ENCODE results near the gene EIF3D. TPM values are rescaled to one million over a fixed set of nuclear protein-coding genes. Genes with fewer than 3 reads are reported as not detected.

EIF3D gene
- total and polyA plus RNA-seq, 2 of the 8 experiments (the other 6 are each of a cell fraction or from before 2014, with no cell fraction given), result 195 to 408 TPM

DNA sequence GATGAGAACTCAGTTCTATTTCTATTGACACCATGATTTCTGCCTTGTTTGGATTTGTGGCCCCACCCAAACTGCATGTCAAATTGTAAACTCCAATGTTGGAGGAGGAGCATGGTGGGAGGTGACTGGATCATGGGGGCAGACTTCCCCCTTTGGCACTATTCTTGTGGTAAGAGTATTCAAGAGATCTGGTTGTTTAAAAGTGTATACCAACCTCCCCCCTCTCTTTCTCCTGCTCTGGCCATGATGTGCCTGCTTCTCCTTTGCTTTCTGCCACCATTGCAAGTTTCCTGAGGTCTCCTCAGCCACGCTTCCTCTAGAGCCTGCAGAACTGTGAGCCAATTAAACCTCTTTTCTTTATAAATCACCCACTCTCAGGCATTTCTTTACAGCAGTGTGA is 14.2 kb downstream of the EIF3D start:
- ChIA-PET POLR2A (ENCODE audit: partially characterized antibody) (interaction anchor here (1.4 kb wide), 1 partner anchor 13 kb away, joined by 4 read pairs; no protein-coding TSS in a partner anchor), CTCF (ENCODE audit: partially characterized antibody) (interaction anchor here (1.1 to 1.5 kb wide), 2 partner anchors 16 to 259 kb away, joined by 3 to 4 read pairs; no protein-coding TSS in a partner anchor)
- Histone ChIP-seq H4K20me1 (replicated peaks in 1 of 2; ENCODE audit: control insufficient read depth in 1 of 2, insufficient read depth in 2 of 2, low read length in 2 of 2) (peaks cover 3 to 24% of the 10 kb centered on the region in 2 experiments), H3K27ac (ENCODE audit: low read depth, low read length) (no peak overlapping the region), H2BK120ac (replicated peaks; ENCODE audit: low read depth, low read length) (no peak overlapping the region), H4K91ac (replicated peaks; ENCODE audit: insufficient read length, low read length) (no peak overlapping the region), H4K8ac (ENCODE audit: extremely low read depth, insufficient read depth, low read length) (no peak overlapping the region), H3K79me1 (ENCODE audit: low read depth, low read length) (no peaks in the 10 kb centered on the region; the same call in 1 of the 2 replicates), H4K5ac (ENCODE audit: insufficient read length, low read depth, low read length) (no peak overlapping the region), H3K56ac (replicated peaks; ENCODE audit: insufficient read length, low read depth, low read length) (no peak overlapping the region), H3K4ac (replicated peaks; ENCODE audit: insufficient read length, low read depth, low read length) (no peak overlapping the region), H2AFZ (ENCODE audit: low read length) (no peak overlapping the region), H3K27me3 (replicated peaks in 1 of 4; ENCODE audit: control insufficient read depth in 3 of 4, extremely low read depth in 1 of 4, insufficient read depth in 3 of 4, low read length in 3 of 4) (no peaks in the 10 kb centered on the region), H3K23me2 (ENCODE audit: low read depth, low read length) (no peaks in the 10 kb centered on the region), H3K18ac (ENCODE audit: extremely low read depth, low read length) (no peak overlapping the region), H2BK20ac (ENCODE audit: low read length) (no peak overlapping the region), H3K9ac (replicated peaks in 1 of 4; ENCODE audit: extremely low read depth in 1 of 4, low read depth in 3 of 4, low read length in 3 of 4) (no peak overlapping the region), H3K4me2 (ENCODE audit: insufficient read depth in 1 of 2, low read depth in 2 of 2, low read length in 2 of 2) (no peak overlapping the region), H3K79me2 (ENCODE audit: control insufficient read depth in 1 of 2, insufficient read depth in 2 of 2, low read length in 2 of 2) (no peaks in the 10 kb centered on the region), H3K4me1 (replicated peaks in 1 of 4; ENCODE audit: control insufficient read depth in 3 of 4, insufficient read depth in 4 of 4, low read length in 3 of 4) (no peaks in the 10 kb centered on the region), H2BK15ac (ENCODE audit: low read length) (no peak overlapping the region), H3K4me3 (ENCODE audit: extremely low read depth in 1 of 4, insufficient read depth in 2 of 4, low read depth in 3 of 4, low read length in 4 of 4) (no peak overlapping the region), H3K14ac (ENCODE audit: insufficient read length) (no peak overlapping the region), H3K36me3 (ENCODE audit: control insufficient read depth in 2 of 4, insufficient read depth in 4 of 4, low read length in 3 of 4) (peaks cover 73 to 94% (median 86%) of the 10 kb centered on the region in 4 experiments), H2BK5ac (ENCODE audit: low read depth, low read length) (no peak overlapping the region), H2AK5ac (ENCODE audit: low read depth, low read length) (no peak overlapping the region), H2BK12ac (ENCODE audit: low read depth, low read length) (no peak overlapping the region), H3K23ac (ENCODE audit: insufficient read length) (no peak overlapping the region), H3K9me3 (ENCODE audit: insufficient read depth in 2 of 2, low read depth in 1 of 2, low read length in 1 of 2) (no peaks in the 10 kb centered on the region)
- WGBS, 2 experiments (ENCODE audit: extremely low coverage in 1 of 2, insufficient coverage in 1 of 2, insufficient read length in 1 of 2, insufficient replicate concordance in 2 of 2, low coverage in 1 of 2, low lambda C conversion rate in 2 of 2, missing lambda C conversion rate in 1 of 2), result 100% methylated on average over 1 of the region's 1 CpG; no CpG with 5 or more reads in 1 of the 2 experiments
- FAIRE-seq (no peak), DNase-seq (ENCODE audit: low read depth in 1 of 2, low spot score in 2 of 2) (no peak)
- TF ChIP-seq POU5F1 (IDR thresholded peaks at IDR 0.05; ENCODE audit: low read depth, low read length) (no peak), BACH1 (IDR thresholded peaks at IDR 0.05; ENCODE audit: low read length) (no peak), KDM1A (IDR thresholded peaks at IDR 0.05; ENCODE audit: borderline replicate concordance, low read length) (no peak), CBX8 (IDR thresholded peaks at IDR 0.05; ENCODE audit: borderline replicate concordance, low read depth, low read length) (no peak), HDAC2 (IDR thresholded peaks at IDR 0.05; ENCODE audit: borderline replicate concordance in 1 of 2, low read depth in 2 of 2, low read length in 2 of 2) (no peak), RAD21 (IDR thresholded peaks at IDR 0.05 in 1 of 2, conservative IDR thresholded peaks at IDR 0.05 in 1 of 2; ENCODE audit: low read depth in 2 of 2, low read length in 2 of 2) (no peak)
